Type B pancreatic cell (in vitro differentiated cells): ENCODE data around the gene FCHSD2. TPM values are rescaled to one million over a fixed set of nuclear protein-coding genes. Genes with fewer than 3 reads are reported as not detected.

Experiments
- DNase-seq: peaks from one replicate; pipeline ENCODE4 v3.0.0; 2021; ENCODE audit warnings: mixed read lengths; ENCODE audit not compliant: unreplicated experiment; ENCODE audit errors: extremely low spot score
- H3K27ac Mint-ChIP-seq: 2 replicates; pipeline ENCODE4 v1.8.0; 2021; ENCODE audit warnings: mild to moderate bottlenecking, mixed read lengths
- H3K27me3 Mint-ChIP-seq: 2 replicates; pipeline ENCODE4 v1.8.0; 2021; ENCODE audit warnings: mixed read lengths
- H3K36me3 Mint-ChIP-seq: 2 replicates; pipeline ENCODE4 v1.8.0; 2021; ENCODE audit warnings: mixed read lengths
- H3K4me1 Mint-ChIP-seq: one replicate; pipeline ENCODE4 v1.8.0; 2021; ENCODE audit warnings: mixed read lengths; ENCODE audit not compliant: unreplicated experiment
- H3K4me3 Mint-ChIP-seq: 2 replicates; pipeline ENCODE4 v1.8.0; 2021; ENCODE audit warnings: mild to moderate bottlenecking, mixed read lengths
- H3K9me3 Mint-ChIP-seq: 2 replicates; pipeline ENCODE4 v1.8.0; 2021; ENCODE audit warnings: mixed read lengths
- CTCF ChIP-seq: fragments of 200-600 bp; sonication (generic); conservative IDR thresholded peaks from 2 replicates; pipeline ENCODE4 v1.5.0; 2021; ENCODE audit warnings: antibody characterized with exemption, mild to moderate bottlenecking
- total RNA-seq: library from RNA; stranded (reverse); gene quantifications from 2 replicates; pipeline ENCODE4 v1.2.1, GENCODE V29; 2021; ENCODE audit warnings: low replicate concordance

FCHSD2 gene
- total RNA-seq, 1 donor from 2014 or later, result 30.8 TPM

GRCh38 chr11:73158356-73159051, 16.4 kb upstream of the FCHSD2 start:
- DNase-seq, result no peak
- H3K27ac Mint-ChIP-seq, result peak overlapping the region; percentile 1

GRCh38 chr11:73157101-73158010, 15.2 kb upstream of the FCHSD2 start:
- no peak for DNase-seq

More at GRCh38 chr11:73158356-73159051, 16.4 kb upstream of the FCHSD2 start:
- H3K27me3 Mint-ChIP-seq, result no peaks in the 10 kb centered on the region
- no peak overlapping the region for H3K4me3 Mint-ChIP-seq
- H3K4me1 Mint-ChIP-seq, result peaks cover 30% of the 10 kb centered on the region
- TF ChIP-seq CTCF, result no peak
- no peaks in the 10 kb centered on the region for H3K36me3 Mint-ChIP-seq
- H3K9me3 Mint-ChIP-seq, result no peaks in the 10 kb centered on the region

GRCh38 chr11:73156686-73157085, 14.6 kb upstream of the FCHSD2 start:
- peaks cover 37% of the 10 kb centered on the region for H3K4me1 Mint-ChIP-seq
- no peak for TF ChIP-seq CTCF
- no peak for DNase-seq
- H3K4me3 Mint-ChIP-seq, result no peak overlapping the region
- peak overlapping the region; percentile 53 for H3K27ac Mint-ChIP-seq
- no peaks in the 10 kb centered on the region for H3K9me3 Mint-ChIP-seq
- no peaks in the 10 kb centered on the region for H3K36me3 Mint-ChIP-seq
- H3K27me3 Mint-ChIP-seq, result no peaks in the 10 kb centered on the region

More at GRCh38 chr11:73157101-73158010, 15.2 kb upstream of the FCHSD2 start:
- peak overlapping the region; percentile 39 for H3K27ac Mint-ChIP-seq
- H3K4me1 Mint-ChIP-seq, result peaks cover 37% of the 10 kb centered on the region
- H3K36me3 Mint-ChIP-seq, result no peaks in the 10 kb centered on the region
- no peak overlapping the region for H3K4me3 Mint-ChIP-seq
- H3K27me3 Mint-ChIP-seq, result no peaks in the 10 kb centered on the region
- H3K9me3 Mint-ChIP-seq, result no peaks in the 10 kb centered on the region
- TF ChIP-seq CTCF, result no peak

- no peaks in the 10 kb centered on the region for H3K36me3 Mint-ChIP-seq
- H3K27ac Mint-ChIP-seq, result peak overlapping the region; percentile 53
- TF ChIP-seq CTCF, result no peak
- H3K4me1 Mint-ChIP-seq, result peaks cover 37% of the 10 kb centered on the region
- no peak overlapping the region for H3K4me3 Mint-ChIP-seq
- H3K9me3 Mint-ChIP-seq, result no peaks in the 10 kb centered on the region
- no peak for DNase-seq
- H3K27me3 Mint-ChIP-seq, result no peaks in the 10 kb centered on the region
Observed at GRCh38 chr11:73156114-73156513, 14.0 kb upstream of the FCHSD2 start.

GRCh38 chr11:73155102-73155501, 13.0 kb upstream of the FCHSD2 start:
- H3K36me3 Mint-ChIP-seq, result no peaks in the 10 kb centered on the region
- TF ChIP-seq CTCF, result no peak
- H3K4me1 Mint-ChIP-seq, result peaks cover 37% of the 10 kb centered on the region
- H3K9me3 Mint-ChIP-seq, result no peaks in the 10 kb centered on the region
- H3K27me3 Mint-ChIP-seq, result no peaks in the 10 kb centered on the region
- no peak overlapping the region for H3K27ac Mint-ChIP-seq
- no peak overlapping the region for H3K4me3 Mint-ChIP-seq
- no peak for DNase-seq
